HL-60 (cell line): Measurements from ENCODE around the gene ASB14.

Experiments used
- DNase-seq, 2 experiments: peaks; one replicate each; pipeline ENCODE4 v3.0.0-alpha.2; 2010 to 2020; ENCODE audit warnings: low read depth in 1 of 2, low spot score in 1 of 2
- H3K27ac ChIP-seq: fragments of 250-450 bp; sonication (Bioruptor Pico); replicated peaks from 2 replicates; pipeline ENCODE4 v1.5.1; 2020; ENCODE audit warnings: mild to moderate bottlenecking, moderate library complexity
- H3K27me3 ChIP-seq: fragments of 250-450 bp; sonication (Bioruptor Pico); 2 replicates; pipeline ENCODE4 v1.5.1; 2021; ENCODE audit warnings: mild to moderate bottlenecking, moderate library complexity; ENCODE audit not compliant: insufficient read depth, poor library complexity, severe bottlenecking
- H3K4me3 ChIP-seq: replicated peaks from 2 replicates; pipeline ENCODE4 v1.5.1; 2011; ENCODE audit warnings: mild to moderate bottlenecking, control low read depth, low read length; ENCODE audit not compliant: insufficient read depth
- GABPA ChIP-seq: IDR thresholded peaks from 2 replicates; pipeline ENCODE4 v1.6.1; 2012; ENCODE audit warnings: low read depth
- POLR2AphosphoS5 ChIP-seq: IDR thresholded peaks from 2 replicates; pipeline ENCODE4 v1.6.1; 2012; ENCODE audit warnings: low read depth
- SPI1 ChIP-seq: IDR thresholded peaks from 2 replicates; pipeline ENCODE4 v1.6.1; 2012; ENCODE audit warnings: low read depth, mild to moderate bottlenecking, borderline replicate concordance
- TF ChIP-seq, protein P1 (sequence below): IDR thresholded peaks from 2 replicates; pipeline ENCODE4 v1.6.1; 2012; ENCODE audit warnings: low read depth; ENCODE audit not compliant: insufficient replicate concordance
- TF ChIP-seq, protein P2 (sequence below): IDR thresholded peaks from one replicate; pipeline ENCODE4 v1.5.1; 2011; ENCODE audit warnings: low read length, control low read depth, inconsistent platforms; ENCODE audit not compliant: insufficient read depth

The ASB14 gene

DNA sequence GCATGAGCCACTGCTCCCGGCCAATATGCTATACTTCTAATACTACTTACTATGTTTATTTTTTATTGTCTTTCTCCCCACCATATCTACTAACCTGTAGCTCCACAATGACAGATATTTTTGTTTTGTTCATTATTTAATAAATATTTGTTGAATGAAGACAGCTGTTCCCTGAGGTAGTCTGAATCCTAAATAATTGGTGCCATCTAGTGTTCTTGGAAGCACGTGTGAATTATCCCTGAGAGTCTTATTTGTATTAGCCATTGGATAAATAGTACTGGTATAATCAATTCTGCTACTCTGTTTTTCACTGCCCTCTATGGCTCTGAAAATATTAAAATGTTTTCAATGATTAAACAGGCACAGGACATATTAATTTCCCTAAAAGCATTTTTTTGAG lies 70.6 kb downstream of the ASB14 start:
- no peak for DNase-seq

More for the DNA sequence above, 70.6 kb downstream of the ASB14 start:
- Histone ChIP-seq H3K27me3 (no peaks in the 10 kb centered on the region), H3K4me3 (no peak overlapping the region), H3K27ac (no peak overlapping the region)
- TF ChIP-seq, protein P1, sequence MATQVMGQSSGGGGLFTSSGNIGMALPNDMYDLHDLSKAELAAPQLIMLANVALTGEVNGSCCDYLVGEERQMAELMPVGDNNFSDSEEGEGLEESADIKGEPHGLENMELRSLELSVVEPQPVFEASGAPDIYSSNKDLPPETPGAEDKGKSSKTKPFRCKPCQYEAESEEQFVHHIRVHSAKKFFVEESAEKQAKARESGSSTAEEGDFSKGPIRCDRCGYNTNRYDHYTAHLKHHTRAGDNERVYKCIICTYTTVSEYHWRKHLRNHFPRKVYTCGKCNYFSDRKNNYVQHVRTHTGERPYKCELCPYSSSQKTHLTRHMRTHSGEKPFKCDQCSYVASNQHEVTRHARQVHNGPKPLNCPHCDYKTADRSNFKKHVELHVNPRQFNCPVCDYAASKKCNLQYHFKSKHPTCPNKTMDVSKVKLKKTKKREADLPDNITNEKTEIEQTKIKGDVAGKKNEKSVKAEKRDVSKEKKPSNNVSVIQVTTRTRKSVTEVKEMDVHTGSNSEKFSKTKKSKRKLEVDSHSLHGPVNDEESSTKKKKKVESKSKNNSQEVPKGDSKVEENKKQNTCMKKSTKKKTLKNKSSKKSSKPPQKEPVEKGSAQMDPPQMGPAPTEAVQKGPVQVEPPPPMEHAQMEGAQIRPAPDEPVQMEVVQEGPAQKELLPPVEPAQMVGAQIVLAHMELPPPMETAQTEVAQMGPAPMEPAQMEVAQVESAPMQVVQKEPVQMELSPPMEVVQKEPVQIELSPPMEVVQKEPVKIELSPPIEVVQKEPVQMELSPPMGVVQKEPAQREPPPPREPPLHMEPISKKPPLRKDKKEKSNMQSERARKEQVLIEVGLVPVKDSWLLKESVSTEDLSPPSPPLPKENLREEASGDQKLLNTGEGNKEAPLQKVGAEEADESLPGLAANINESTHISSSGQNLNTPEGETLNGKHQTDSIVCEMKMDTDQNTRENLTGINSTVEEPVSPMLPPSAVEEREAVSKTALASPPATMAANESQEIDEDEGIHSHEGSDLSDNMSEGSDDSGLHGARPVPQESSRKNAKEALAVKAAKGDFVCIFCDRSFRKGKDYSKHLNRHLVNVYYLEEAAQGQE: no peak
- TF ChIP-seq POLR2AphosphoS5 (no peak), GABPA (no peak), SPI1 (no peak)
- TF ChIP-seq, protein P2, sequence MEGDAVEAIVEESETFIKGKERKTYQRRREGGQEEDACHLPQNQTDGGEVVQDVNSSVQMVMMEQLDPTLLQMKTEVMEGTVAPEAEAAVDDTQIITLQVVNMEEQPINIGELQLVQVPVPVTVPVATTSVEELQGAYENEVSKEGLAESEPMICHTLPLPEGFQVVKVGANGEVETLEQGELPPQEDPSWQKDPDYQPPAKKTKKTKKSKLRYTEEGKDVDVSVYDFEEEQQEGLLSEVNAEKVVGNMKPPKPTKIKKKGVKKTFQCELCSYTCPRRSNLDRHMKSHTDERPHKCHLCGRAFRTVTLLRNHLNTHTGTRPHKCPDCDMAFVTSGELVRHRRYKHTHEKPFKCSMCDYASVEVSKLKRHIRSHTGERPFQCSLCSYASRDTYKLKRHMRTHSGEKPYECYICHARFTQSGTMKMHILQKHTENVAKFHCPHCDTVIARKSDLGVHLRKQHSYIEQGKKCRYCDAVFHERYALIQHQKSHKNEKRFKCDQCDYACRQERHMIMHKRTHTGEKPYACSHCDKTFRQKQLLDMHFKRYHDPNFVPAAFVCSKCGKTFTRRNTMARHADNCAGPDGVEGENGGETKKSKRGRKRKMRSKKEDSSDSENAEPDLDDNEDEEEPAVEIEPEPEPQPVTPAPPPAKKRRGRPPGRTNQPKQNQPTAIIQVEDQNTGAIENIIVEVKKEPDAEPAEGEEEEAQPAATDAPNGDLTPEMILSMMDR: no peak
